ENCODE data around the gene AGMO. TPM values are rescaled to one million over a fixed set of nuclear protein-coding genes. Genes with fewer than 3 reads are reported as not detected.

The AGMO gene
- total and polyA plus RNA-seq, 2 of the 8 experiments (the other 6 are each of a cell fraction or from before 2014, with no cell fraction given): 0.22 to 0.45 TPM

DNA sequence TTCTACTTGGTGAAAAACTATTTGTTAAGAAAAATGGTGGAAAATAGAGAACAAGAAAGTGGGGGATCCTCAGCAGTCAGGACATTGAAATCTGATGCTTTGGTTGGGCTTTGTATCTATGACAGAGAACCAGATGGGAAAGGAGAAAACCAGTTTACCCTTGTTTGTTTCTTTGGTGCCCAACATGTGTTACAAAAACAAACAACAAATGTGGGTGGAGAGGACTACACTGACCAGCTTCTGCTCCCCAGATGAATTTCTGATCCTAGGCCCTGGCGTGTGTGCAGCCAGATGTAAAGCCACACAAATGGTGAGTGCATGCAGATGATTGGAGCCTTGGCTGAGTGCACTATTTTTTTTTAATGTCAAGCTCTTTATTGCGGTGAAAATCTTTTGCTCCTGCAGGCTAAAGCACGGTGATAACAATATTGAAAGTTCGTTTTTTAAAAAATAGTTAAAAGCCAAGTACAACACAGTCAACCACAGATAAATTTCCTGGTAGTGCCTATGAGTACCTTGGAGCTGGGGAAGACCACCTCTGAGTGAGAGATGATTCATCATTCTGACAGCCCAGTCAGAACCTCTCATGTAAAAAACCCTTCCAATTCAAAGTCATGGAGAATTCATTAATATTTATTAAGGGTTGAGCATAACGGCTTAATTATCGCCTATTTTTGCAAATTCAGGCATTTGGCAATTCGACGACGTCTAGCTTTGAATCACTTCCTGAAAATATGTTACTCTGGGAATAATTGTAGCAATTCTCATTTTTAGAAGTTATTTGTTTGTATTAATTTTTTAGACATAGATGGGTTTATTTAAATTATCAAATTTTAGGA is 163.7 kb downstream of the AGMO start:
- Histone ChIP-seq H3K4me3 (ENCODE audit: extremely low read depth in 1 of 4, insufficient read depth in 2 of 4, low read depth in 3 of 4, low read length in 4 of 4) (no peak overlapping the region), H4K91ac (replicated peaks; ENCODE audit: insufficient read length, low read length) (no peak overlapping the region), H3K9ac (replicated peaks in 1 of 4; ENCODE audit: extremely low read depth in 1 of 4, low read depth in 3 of 4, low read length in 3 of 4) (no peak overlapping the region), H4K5ac (ENCODE audit: insufficient read length, low read depth, low read length) (no peak overlapping the region), H2AFZ (ENCODE audit: low read length) (0 out of 2 replicates have a peak overlapping the region, but pooled peaks have one; percentile 33), H3K27me3 (replicated peaks in 1 of 4; ENCODE audit: control insufficient read depth in 3 of 4, extremely low read depth in 1 of 4, insufficient read depth in 3 of 4, low read length in 3 of 4) (no peaks in the 10 kb centered on the region), H3K18ac (ENCODE audit: extremely low read depth, low read length) (no peak overlapping the region), H4K8ac (ENCODE audit: extremely low read depth, insufficient read depth, low read length) (no peak overlapping the region), H2BK12ac (ENCODE audit: low read depth, low read length) (no peak overlapping the region), H2AK5ac (ENCODE audit: low read depth, low read length) (no peak overlapping the region), H4K20me1 (replicated peaks in 1 of 2; ENCODE audit: control insufficient read depth in 1 of 2, insufficient read depth in 2 of 2, low read length in 2 of 2) (no peaks in the 10 kb centered on the region), H2BK5ac (ENCODE audit: low read depth, low read length) (no peak overlapping the region), H3K56ac (replicated peaks; ENCODE audit: insufficient read length, low read depth, low read length) (no peak overlapping the region), H2BK15ac (ENCODE audit: low read length) (no peak overlapping the region), H3K27ac (ENCODE audit: low read depth, low read length) (no peak overlapping the region), H3K23me2 (ENCODE audit: low read depth, low read length) (no peaks in the 10 kb centered on the region), H3K14ac (ENCODE audit: insufficient read length) (no peak overlapping the region), H3K4ac (replicated peaks; ENCODE audit: insufficient read length, low read depth, low read length) (no peak overlapping the region), H3K9me3 (ENCODE audit: insufficient read depth in 2 of 2, low read depth in 1 of 2, low read length in 1 of 2) (peaks cover 0 to 6% of the 10 kb centered on the region in 2 experiments; a peak in 1 of 4 replicates), H3K23ac (ENCODE audit: insufficient read length) (no peak overlapping the region), H3K79me1 (ENCODE audit: low read depth, low read length) (no peaks in the 10 kb centered on the region), H3K4me2 (ENCODE audit: insufficient read depth in 1 of 2, low read depth in 2 of 2, low read length in 2 of 2) (no peak overlapping the region), H2BK20ac (ENCODE audit: low read length) (no peak overlapping the region), H3K36me3 (ENCODE audit: control insufficient read depth in 2 of 4, insufficient read depth in 4 of 4, low read length in 3 of 4) (peaks cover 0 to 3% (median 0%) of the 10 kb centered on the region in 4 experiments; a peak in 1 of 8 replicates), H3K4me1 (replicated peaks in 1 of 4; ENCODE audit: control insufficient read depth in 3 of 4, insufficient read depth in 4 of 4, low read length in 3 of 4) (peaks cover 0 to 3% (median 0%) of the 10 kb centered on the region in 4 experiments; a peak in 1 of 7 replicates), H2BK120ac (replicated peaks; ENCODE audit: low read depth, low read length) (no peak overlapping the region), H3K79me2 (ENCODE audit: control insufficient read depth in 1 of 2, insufficient read depth in 2 of 2, low read length in 2 of 2) (no peaks in the 10 kb centered on the region)
- WGBS, 2 experiments (ENCODE audit: extremely low coverage in 1 of 2, insufficient coverage in 1 of 2, insufficient read length in 1 of 2, insufficient replicate concordance in 2 of 2, low coverage in 1 of 2, low lambda C conversion rate in 2 of 2, missing lambda C conversion rate in 1 of 2): 93% methylated on average over 9 of the region's 9 CpGs; no CpG with 5 or more reads in 1 of the 2 experiments
- POLR2A ChIA-PET (ENCODE audit: partially characterized antibody): no interaction called here
- FAIRE-seq: no peak
- CTCF ChIA-PET (ENCODE audit: partially characterized antibody): interaction anchor here (1.5 to 1.6 kb wide), 2 partner anchors 9 to 323 kb away, joined by 3 to 9 read pairs; no protein-coding TSS in a partner anchor
- TF ChIP-seq EP300 (IDR thresholded peaks at IDR 0.05; ENCODE audit: borderline replicate concordance in 1 of 2, low read depth in 2 of 2, low read length in 2 of 2) (no peak), HDAC2 (IDR thresholded peaks at IDR 0.05; ENCODE audit: borderline replicate concordance in 1 of 2, low read depth in 2 of 2, low read length in 2 of 2) (no peak), TCF12 (IDR thresholded peaks at IDR 0.05; ENCODE audit: low read depth, low read length) (no peak), CTBP2 (IDR thresholded peaks at IDR 0.05; ENCODE audit: borderline replicate concordance, insufficient read depth, insufficient read length, low read length) (no peak), MAX (IDR thresholded peaks at IDR 0.05) (no peak), BRCA1 (IDR thresholded peaks at IDR 0.05; ENCODE audit: low read depth, low read length) (no peak), TAF1 (IDR thresholded peaks at IDR 0.05; ENCODE audit: low read depth, low read length) (no peak)
- TF ChIP-seq, protein P1, sequence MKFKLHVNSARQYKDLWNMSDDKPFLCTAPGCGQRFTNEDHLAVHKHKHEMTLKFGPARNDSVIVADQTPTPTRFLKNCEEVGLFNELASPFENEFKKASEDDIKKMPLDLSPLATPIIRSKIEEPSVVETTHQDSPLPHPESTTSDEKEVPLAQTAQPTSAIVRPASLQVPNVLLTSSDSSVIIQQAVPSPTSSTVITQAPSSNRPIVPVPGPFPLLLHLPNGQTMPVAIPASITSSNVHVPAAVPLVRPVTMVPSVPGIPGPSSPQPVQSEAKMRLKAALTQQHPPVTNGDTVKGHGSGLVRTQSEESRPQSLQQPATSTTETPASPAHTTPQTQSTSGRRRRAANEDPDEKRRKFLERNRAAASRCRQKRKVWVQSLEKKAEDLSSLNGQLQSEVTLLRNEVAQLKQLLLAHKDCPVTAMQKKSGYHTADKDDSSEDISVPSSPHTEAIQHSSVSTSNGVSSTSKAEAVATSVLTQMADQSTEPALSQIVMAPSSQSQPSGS (IDR thresholded peaks at IDR 0.05; ENCODE audit: low read length): no peak
- no peak for DNase-seq (ENCODE audit: low read depth in 1 of 2, low spot score in 2 of 2)
